Left lung (tissue), 10 donors: ENCODE results near the gene HOXA6. TPM values are rescaled to one million over a fixed set of nuclear protein-coding genes. Genes with fewer than 3 reads are reported as not detected.

ENCODE experiments used
- ATAC-seq: fragments of 200-7000 bp; cut with Tn5 transposase; one replicate; pipeline ENCODE4 v1.9.1; 2020; ENCODE audit warnings: moderate library complexity
- DNase-seq, 4 donors: peaks; one replicate each; pipeline ENCODE4 v3.0.0-alpha.2; 2013 to 2020
- H3K27ac ChIP-seq, 2 donors: fragments of 200-600 bp; sonication (generic) in 1 of 2; one replicate each; pipeline versions ENCODE4 v1.5.0 to v1.8.0; 2020 to 2021
- H3K27me3 ChIP-seq, 2 donors: fragments of 200-600 bp; sonication (generic) in 1 of 2; one replicate each; pipeline versions ENCODE4 v1.5.0 to v1.8.0; 2020 to 2021
- H3K36me3 ChIP-seq, 2 donors: fragments of 200-600 bp; sonication (generic) in 1 of 2; one replicate each; pipeline versions ENCODE4 v1.5.0 to v1.8.0; 2020 to 2021
- H3K4me1 ChIP-seq, 2 donors: fragments of 200-600 bp; one replicate each; pipeline ENCODE4 v1.8.0; 2021
- H3K4me3 ChIP-seq, 2 donors: fragments of 200-600 bp; sonication (generic) in 1 of 2; one replicate each; pipeline versions ENCODE4 v1.5.0 to v1.8.0; 2020 to 2021; ENCODE audit warnings: mild to moderate bottlenecking in 1 of 2
- H3K9me3 ChIP-seq, 2 donors: fragments of 200-600 bp; sonication (generic) in 1 of 2; one replicate each; pipeline versions ENCODE4 v1.5.0 to v1.8.0; 2020 to 2021
- intact Hi-C, 2 donors: fragments of 100-400 bp; cut with DNase I; formaldehyde crosslinking; loops; one replicate each; pipeline versions ENCODE4 v1.11.2 to v1.14.2; 2022
- polyA plus RNA-seq, 6 donors: library from polyadenylated mRNA; unstranded; fragments of 120-200 nt; gene quantifications; one replicate each; pipeline ENCODE4 v1.2.1, GENCODE V29; 2013; ENCODE audit not compliant: insufficient read length in 6 of 6
- total RNA-seq, 2 donors: library from RNA; stranded (reverse); fragmentation: NEBNext Ultra II Directional; extraction: Animal tissue kit (Norgen Biotek cat#: 25700); gene quantifications; one replicate each; pipeline ENCODE4 v1.2.1, GENCODE V29; 2021
- TF ChIP-seq, protein P1 (sequence below), 2 donors: fragments of 200-600 bp; sonication (generic) in 1 of 2; IDR thresholded peaks; one replicate each; pipeline versions ENCODE4 v1.5.0 to v1.8.0; 2021; ENCODE audit warnings: antibody characterized with exemption in 2 of 2
- donor health status: DM: no; HTN: yes; CAD: no.
- donor health status: DM: no; HTN: no; CAD: no.

HOXA6 gene
- total and polyA plus RNA-seq, 8 donors, result 3.5 to 16.2 (median 14.2) TPM

DNA sequence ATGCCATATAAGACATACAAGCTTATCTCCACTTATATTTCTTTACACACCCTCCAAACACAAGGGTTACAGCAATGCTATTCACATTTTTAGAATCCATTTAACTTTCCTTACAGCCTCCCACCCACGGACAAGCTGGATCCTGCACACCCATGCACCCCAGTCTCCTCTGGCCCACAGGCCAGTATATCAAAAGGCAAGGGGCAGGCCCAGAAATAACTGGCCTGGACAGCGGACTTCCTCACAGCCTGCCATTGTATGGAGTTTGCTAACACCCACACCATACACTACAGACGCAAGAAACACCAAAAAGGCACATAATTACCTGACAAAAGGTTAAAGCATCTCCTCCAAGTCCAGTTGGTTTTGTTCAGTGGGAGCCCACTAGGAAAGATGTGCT is 29.0 kb downstream of the HOXA6 start:
- H3K4me1 ChIP-seq, result peaks cover 6 to 12% of the 10 kb centered on the region in 2 donors
- H3K27ac ChIP-seq, result peak overlapping the region; percentile 73 to 86
- intact Hi-C loops, result no loop called here
- H3K9me3 ChIP-seq, result no peaks in the 10 kb centered on the region
- ATAC-seq (no peak), DNase-seq (no peak)
- TF ChIP-seq, protein P1, sequence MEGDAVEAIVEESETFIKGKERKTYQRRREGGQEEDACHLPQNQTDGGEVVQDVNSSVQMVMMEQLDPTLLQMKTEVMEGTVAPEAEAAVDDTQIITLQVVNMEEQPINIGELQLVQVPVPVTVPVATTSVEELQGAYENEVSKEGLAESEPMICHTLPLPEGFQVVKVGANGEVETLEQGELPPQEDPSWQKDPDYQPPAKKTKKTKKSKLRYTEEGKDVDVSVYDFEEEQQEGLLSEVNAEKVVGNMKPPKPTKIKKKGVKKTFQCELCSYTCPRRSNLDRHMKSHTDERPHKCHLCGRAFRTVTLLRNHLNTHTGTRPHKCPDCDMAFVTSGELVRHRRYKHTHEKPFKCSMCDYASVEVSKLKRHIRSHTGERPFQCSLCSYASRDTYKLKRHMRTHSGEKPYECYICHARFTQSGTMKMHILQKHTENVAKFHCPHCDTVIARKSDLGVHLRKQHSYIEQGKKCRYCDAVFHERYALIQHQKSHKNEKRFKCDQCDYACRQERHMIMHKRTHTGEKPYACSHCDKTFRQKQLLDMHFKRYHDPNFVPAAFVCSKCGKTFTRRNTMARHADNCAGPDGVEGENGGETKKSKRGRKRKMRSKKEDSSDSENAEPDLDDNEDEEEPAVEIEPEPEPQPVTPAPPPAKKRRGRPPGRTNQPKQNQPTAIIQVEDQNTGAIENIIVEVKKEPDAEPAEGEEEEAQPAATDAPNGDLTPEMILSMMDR (IDR thresholded peaks at IDR 0.05), result no peak
- peak overlapping the region; percentile 33 to 41 for H3K4me3 ChIP-seq
- H3K36me3 ChIP-seq, result no peaks in the 10 kb centered on the region
- peaks cover 6 to 85% of the 10 kb centered on the region in 2 donors for H3K27me3 ChIP-seq

DNA sequence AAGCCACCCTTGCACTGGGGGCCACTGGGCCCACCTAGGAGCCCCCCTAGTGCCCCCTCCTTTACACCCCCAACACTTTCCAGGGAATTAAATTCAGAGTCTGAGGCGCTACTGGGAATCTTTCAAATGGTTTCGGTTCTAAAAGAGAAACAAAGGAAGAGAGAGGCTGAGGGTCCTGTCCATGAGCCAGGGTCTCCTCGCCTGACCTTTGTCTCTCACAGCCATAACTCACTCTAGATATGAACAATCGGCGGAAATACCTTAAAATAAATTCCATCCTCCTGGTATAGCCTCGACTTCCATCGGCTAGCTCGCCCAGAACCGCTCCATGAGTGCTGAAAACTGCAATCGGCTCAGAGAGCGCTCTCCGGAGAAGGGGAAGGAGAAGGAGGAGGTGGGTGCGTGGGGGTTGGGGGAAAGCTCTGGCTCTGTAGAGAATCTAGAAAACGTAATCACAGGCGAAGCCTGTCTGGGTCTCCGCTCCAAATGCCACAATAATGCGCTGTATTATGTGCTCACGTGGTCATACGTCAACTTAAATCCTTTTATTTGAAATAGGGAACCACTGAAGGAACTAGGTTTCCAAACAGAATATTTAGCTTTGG is 29.6 kb downstream of the HOXA6 start:
- DNase-seq (peak in 1 of 4 donors; percentile 32), ATAC-seq (peak; percentile 3)
- peaks cover 6 to 85% of the 10 kb centered on the region in 2 donors for H3K27me3 ChIP-seq
- intact Hi-C loops, result no loop called here
- TF ChIP-seq, protein P1 (IDR thresholded peaks at IDR 0.05), result no peak
- H3K9me3 ChIP-seq, result no peaks in the 10 kb centered on the region
- no peaks in the 10 kb centered on the region for H3K36me3 ChIP-seq
- H3K4me1 ChIP-seq, result peaks cover 6 to 9% of the 10 kb centered on the region in 2 donors
- H3K4me3 ChIP-seq, result peak overlapping the region; percentile 33 to 41
- H3K27ac ChIP-seq, result peak overlapping the region; percentile 73 to 86

DNA sequence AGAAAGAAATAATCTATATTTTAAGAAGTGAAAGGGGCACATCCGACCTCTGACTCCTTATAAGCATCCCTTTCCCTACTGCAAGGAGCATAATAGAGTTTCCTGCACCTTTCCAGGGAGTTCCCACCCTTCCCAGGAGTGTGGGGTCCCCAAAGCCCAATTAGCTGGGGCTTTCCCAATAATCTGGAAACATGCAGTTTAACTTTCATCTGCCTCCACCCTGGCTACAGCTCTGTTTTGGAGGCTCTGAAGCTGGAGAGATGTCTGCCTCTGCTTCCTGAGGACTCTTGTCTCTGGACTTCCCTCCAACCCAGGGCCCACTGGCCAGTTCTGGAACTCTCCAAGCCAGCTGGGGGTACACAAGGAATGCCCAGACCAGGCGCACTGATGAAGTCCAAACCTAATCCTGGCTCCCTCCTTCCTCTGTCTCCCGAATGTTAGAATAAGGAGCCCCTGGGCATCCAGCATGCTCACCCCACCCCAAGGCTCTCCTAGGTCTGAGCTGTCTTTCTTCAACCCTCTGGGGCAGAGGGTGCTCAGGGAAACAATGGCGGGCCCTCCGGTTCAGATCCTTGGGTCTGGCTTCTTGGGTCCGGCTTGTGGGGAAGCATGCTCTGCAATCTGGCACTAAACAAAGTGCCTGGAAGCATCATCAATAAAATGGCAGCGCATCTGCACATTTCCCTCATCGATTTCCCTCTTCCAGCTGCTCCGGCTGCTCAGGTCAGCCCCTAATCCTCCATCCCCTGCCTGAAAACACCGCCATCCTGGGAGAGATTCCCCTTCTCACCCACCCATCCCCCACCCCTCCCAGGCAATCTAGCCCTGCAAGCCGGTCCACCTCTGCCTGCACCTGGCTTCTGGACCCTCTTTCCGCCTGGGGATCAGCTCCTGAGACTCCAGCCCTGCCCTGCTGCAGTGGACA is 30.4 kb downstream of the HOXA6 start:
- TF ChIP-seq, protein P1 (IDR thresholded peaks at IDR 0.05), result no peak

DNA sequence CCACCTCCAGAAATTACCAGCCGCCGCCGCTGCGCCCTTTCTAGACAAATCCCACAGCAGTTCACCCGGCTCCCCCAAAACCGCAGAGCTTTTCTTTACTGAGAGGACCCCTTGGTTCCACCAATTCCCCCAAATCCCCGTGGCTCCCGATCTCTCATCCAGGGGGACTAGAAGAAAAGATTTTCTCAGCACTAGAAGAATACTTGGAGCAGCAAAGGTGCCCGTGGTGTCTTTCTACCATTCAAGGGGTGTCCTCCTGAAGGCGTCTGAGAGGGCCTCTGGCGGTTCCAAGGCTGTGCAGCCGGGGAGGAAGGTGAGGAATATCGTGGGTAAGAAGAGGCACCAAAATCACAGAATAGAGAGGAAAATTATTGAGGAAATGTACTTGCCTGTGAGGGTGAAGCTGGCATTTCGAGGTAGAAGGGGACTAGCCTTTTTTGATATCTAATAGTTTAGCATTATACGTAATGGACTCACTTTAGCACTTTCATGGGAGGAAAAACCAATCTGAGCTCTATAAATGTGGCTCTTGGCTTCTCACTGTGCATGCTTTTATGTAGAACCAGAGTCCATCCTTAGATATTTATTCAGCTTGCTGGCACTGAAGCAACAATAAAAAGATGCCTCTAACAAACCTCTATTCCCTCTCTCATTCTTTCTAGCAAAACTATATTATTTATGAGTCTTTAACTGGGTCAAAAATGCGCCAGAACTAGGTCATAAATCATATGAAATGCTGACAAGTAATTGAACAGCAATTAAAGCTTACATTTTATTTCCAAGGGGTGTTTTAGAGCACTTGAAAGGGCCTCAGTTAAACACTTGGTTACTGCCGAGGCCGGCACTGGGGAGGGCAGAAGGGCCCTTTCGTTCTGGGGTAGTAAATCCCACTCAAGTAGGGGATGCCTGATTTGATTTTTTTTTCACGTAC is 31.3 kb downstream of the HOXA6 start:
- intact Hi-C loops, result no loop called here
- peak in 1 of 4 donors; percentile 54 for DNase-seq
- Histone ChIP-seq H3K9me3 (no peaks in the 10 kb centered on the region), H3K36me3 (no peaks in the 10 kb centered on the region), H3K27ac (peak overlapping the region; percentile 73 to 86), H3K4me1 (peaks cover 4 to 6% of the 10 kb centered on the region in 2 donors), H3K27me3 (peaks cover 6 to 78% of the 10 kb centered on the region in 2 donors), H3K4me3 (peak overlapping the region; percentile 33 to 41)
- no peak for ATAC-seq
- TF ChIP-seq, protein P1 (IDR thresholded peaks at IDR 0.05), result no peak

More for the DNA sequence above, 30.4 kb downstream of the HOXA6 start:
- intact Hi-C loops, result no loop called here
- Histone ChIP-seq H3K27ac (peak overlapping the region; percentile 73 to 86), H3K4me1 (peaks cover 4 to 6% of the 10 kb centered on the region in 2 donors), H3K36me3 (no peaks in the 10 kb centered on the region), H3K27me3 (peaks cover 6 to 81% of the 10 kb centered on the region in 2 donors), H3K9me3 (no peaks in the 10 kb centered on the region), H3K4me3 (peak overlapping the region; percentile 33 to 41)
- ATAC-seq, result no peak
- DNase-seq, result peak in 1 of 4 donors; percentile 49
